Right ventricle myocardium inferior (tissue), 1 donor: Measurements from ENCODE around the gene PADI4. TPM values are rescaled to one million over a fixed set of nuclear protein-coding genes. Genes with fewer than 3 reads are reported as not detected.
"Not testable (repeated sequence)": the region's sequence is repeated elsewhere in the genome, so short reads cannot be mapped to it uniquely, and the experiment has no call there.

ENCODE experiments used
- ATAC-seq: fragments of 200-7000 bp; cut with Tn5 transposase; one replicate; pipeline ENCODE4 v1.9.1; 2020; ENCODE audit warnings: mild to moderate bottlenecking, moderate library complexity
- DNase-seq: peaks from one replicate; pipeline ENCODE4 v3.0.0; 2021; ENCODE audit errors: missing footprints
- intact Hi-C: fragments of 100-400 bp; cut with DNase I; formaldehyde crosslinking; loops from one replicate; pipeline ENCODE4 v1.11.0; 2022
- total RNA-seq: library from RNA; stranded (reverse); fragmentation: NEBNext Ultra II Directional; extraction: Animal tissue kit (Norgen Biotek cat#: 25700); gene quantifications from one replicate; pipeline ENCODE4 v1.2.1, GENCODE V29; 2021
- donor health status: DM: no; HTN: yes; CAD: no; lungs with severe emphysema.

PADI4 gene
- total RNA-seq, 1 donor from 2014 or later = 0.24 TPM

GRCh38 chr1:17307329-17307728 is 668 bp upstream of the PADI4 start:
- DNase-seq (no peak), ATAC-seq (no peak)
- intact Hi-C loops = no loop called here

GRCh38 chr1:17308593-17308992 is 596 bp downstream of the PADI4 start:
- no peak for ATAC-seq
- intact Hi-C loops = no loop called here
- DNase-seq = no peak

GRCh38 chr1:17309426-17310067 is 1.6 kb downstream of the PADI4 start:
- DNase-seq (no peak), ATAC-seq (no peak)
- intact Hi-C loops = no loop called here

GRCh38 chr1:17310068-17310640 is 2.2 kb downstream of the PADI4 start:
- intact Hi-C loops = no loop called here
- no peak for ATAC-seq
- DNase-seq = no peak

GRCh38 chr1:17313530-17314309 is 5.7 kb downstream of the PADI4 start:
- intact Hi-C loops = no loop called here
- DNase-seq = no peak

GRCh38 chr1:17314491-17314971 is 6.5 kb downstream of the PADI4 start:
- DNase-seq = no peak
- intact Hi-C loops = no loop called here
- ATAC-seq = no peak

More at GRCh38 chr1:17313530-17314309, 5.7 kb downstream of the PADI4 start:
- ATAC-seq = no peak

GRCh38 chr1:17315542-17316130 is 7.6 kb downstream of the PADI4 start:
- intact Hi-C loops = no loop called here
- DNase-seq (no peak), ATAC-seq (no peak)

- DNase-seq (no peak), ATAC-seq (no peak)
- intact Hi-C loops = no loop called here
These were observed 8.7 kb downstream of the PADI4 start for GRCh38 chr1:17316704-17317103.

- DNase-seq (no peak), ATAC-seq (no peak)
- intact Hi-C loops = no loop called here
These were observed 10.3 kb downstream of the PADI4 start for GRCh38 chr1:17318262-17318661.

- intact Hi-C loops = no loop called here
- DNase-seq = no peak
- ATAC-seq = no peak
These were observed 11.8 kb downstream of the PADI4 start for GRCh38 chr1:17319561-17320350.

- intact Hi-C loops, DNase-seq, ATAC-seq: not testable (repeated sequence)
These were observed 13.9 kb downstream of the PADI4 start for GRCh38 chr1:17321857-17322390.

GRCh38 chr1:17328855-17329254 is 20.9 kb downstream of the PADI4 start:
- intact Hi-C loops = no loop called here
- ATAC-seq (no peak), DNase-seq (no peak)

- DNase-seq (no peak), ATAC-seq (no peak)
- intact Hi-C loops = loop anchor here (10.0 kb wide), 1 partner anchor 265 kb away; no protein-coding TSS in a partner anchor
These were observed 21.6 kb downstream of the PADI4 start for GRCh38 chr1:17329610-17330009.

- ATAC-seq = no peak
- intact Hi-C loops = loop anchor here (10.0 kb wide), 1 partner anchor 266 kb away; no protein-coding TSS in a partner anchor
- DNase-seq = no peak
These were observed 22.9 kb downstream of the PADI4 start for GRCh38 chr1:17330856-17331255.

GRCh38 chr1:17333081-17333480 is 25.1 kb downstream of the PADI4 start:
- ATAC-seq = no peak
- DNase-seq = no peak
- intact Hi-C loops = loop anchor here (10.0 kb wide), 1 partner anchor 268 kb away; no protein-coding TSS in a partner anchor

GRCh38 chr1:17335821-17336710 is 28.1 kb downstream of the PADI4 start:
- intact Hi-C loops = loop anchor here (2.0 to 10.0 kb wide), 2 partner anchors 211 to 271 kb away; no protein-coding TSS in a partner anchor
- ATAC-seq (no peak), DNase-seq (peak; percentile 80)
